GM19438 (cell line): ENCODE measurements around the gene SHH.

ENCODE experiments used
- ATAC-seq: cut with Tn5 transposase; IDR thresholded peaks from one replicate; pipeline ENCODE4 v1.9.1; 2021; ENCODE audit warnings: low read depth; ENCODE audit not compliant: unreplicated experiment

SHH gene

DNA sequence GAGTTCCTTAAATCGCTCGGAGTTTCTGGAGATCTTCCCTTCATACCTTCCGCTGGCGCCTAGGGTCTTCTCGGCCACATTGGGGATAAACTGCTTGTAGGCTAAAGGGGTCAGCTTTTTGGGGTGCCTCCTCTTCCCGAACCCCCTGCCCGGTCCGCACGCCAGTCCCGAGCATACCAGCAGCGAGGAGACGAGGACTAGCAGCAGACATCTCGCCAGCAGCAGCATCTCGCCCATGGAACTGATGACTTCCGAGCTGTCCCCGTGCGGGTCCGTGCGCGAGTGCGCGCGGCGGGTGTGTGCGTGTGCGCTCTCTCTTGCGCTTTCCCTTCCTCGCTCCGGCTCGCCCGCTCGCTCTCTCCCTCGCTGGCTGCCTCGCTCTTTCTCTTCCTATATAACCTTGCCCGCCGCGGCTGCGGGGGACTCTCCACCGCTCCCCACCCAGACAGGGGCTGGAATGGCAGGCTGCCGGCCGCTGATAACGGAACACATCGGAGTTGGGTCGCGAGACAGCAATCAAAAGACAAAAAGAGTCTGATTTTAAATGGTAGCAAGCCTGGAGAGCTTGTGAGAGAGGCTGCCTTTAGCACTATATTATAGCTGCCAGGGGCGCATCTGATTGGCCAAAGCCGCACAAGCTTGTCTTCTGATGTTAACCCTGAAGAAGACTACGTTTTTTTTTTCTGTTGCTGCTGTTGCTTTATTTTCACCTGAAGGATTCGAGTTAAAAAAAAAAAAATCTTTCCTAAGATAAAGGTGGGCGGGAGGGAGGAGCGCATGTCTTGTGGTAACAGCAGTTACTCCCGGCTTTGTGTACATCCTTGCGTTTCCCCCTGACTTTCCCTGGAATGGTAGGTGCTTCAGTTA lies at the start of gene SHH:
SHH (minus strand) TSS at position 569 of the 867 bp plus-strand sequence; CDS start at position 228, 341 bp downstream.
- no peak for ATAC-seq

DNA sequence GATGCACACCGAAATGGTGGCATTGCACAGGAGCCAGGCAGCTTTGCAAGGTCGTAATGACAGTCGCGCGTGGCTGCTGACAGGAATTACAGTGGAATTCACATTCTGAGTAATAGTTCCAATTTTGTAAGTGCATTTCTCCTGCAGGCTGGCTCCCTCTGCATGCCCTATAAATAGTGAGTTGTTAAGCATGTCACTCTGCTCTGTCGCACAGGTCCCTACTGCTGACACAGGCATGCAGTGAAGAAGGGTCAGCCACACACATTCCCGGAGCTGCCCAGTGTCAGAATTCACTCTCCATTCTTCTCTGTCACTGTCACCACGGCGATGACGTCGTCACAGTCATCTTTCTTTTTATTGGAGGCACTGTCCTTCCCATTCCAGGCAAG lies 49.2 kb upstream of the SHH start:
- ATAC-seq: no peak

- ATAC-seq: no peak
Measured at GRCh38 chr7:155860840-155861479, 48.7 kb upstream of the SHH start.

- ATAC-seq: no peak
Measured at GRCh38 chr7:155860461-155860839, 48.2 kb upstream of the SHH start.

- no peak for ATAC-seq
Measured at GRCh38 chr7:155858521-155859061, 46.3 kb upstream of the SHH start.

GRCh38 chr7:155857141-155857540 lies 44.9 kb upstream of the SHH start:
- no peak for ATAC-seq

GRCh38 chr7:155856656-155857055 lies 44.4 kb upstream of the SHH start:
- ATAC-seq: no peak

- ATAC-seq: no peak
Measured at GRCh38 chr7:155852426-155853301, 40.4 kb upstream of the SHH start.

DNA sequence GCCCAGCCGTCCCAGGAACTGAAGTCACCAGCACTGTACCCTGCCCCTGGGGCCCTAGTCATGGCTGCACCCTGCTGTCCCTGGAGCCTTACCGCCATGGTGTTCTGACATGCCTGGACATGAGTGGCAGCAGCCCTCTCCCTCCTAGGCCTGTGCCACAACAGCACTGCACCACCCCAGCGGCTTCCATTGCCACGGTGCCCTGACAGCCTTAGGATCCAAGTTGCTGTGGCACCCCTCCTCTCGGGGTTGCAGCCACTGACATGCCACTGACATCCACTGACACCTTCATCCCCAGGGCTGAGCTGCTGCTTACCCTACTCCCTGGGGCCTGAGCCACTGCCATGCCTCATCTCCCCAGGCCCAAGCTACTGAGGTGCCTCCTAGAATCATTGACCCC lies 39.6 kb upstream of the SHH start:
- no peak for ATAC-seq

- ATAC-seq: no peak
Measured at GRCh38 chr7:155850766-155851678, 38.8 kb upstream of the SHH start.

GRCh38 chr7:155850001-155850436 lies 37.8 kb upstream of the SHH start:
- no peak for ATAC-seq

GRCh38 chr7:155848691-155849669 lies 36.7 kb upstream of the SHH start:
- no peak for ATAC-seq

- no peak for ATAC-seq
Measured at GRCh38 chr7:155847821-155848435, 35.7 kb upstream of the SHH start.

GRCh38 chr7:155846936-155847335 lies 34.7 kb upstream of the SHH start:
- ATAC-seq: no peak

DNA sequence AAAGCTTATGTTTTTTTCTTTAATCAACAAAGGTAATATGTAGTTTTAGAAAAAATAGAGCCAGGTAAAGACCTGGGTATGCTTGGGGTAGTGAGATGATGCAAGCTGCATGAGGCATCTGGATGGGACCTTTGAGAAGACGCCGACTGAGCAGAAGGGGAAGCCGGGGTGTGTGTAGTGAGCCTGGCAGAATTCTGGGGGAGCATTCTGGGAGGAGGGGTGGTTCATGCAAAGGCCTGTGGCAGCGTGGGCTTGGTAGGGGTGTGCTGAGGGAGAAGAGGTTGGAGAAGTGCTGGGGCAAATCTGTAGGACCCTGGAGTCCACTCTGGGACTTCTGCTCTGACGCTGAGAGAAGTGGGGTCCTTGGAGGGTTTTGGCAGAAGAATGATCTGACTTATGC lies 33.9 kb upstream of the SHH start:
- no peak for ATAC-seq

- ATAC-seq: no peak
Measured at GRCh38 chr7:155845226-155845625, 33.0 kb upstream of the SHH start.

GRCh38 chr7:155844526-155844925 lies 32.3 kb upstream of the SHH start:
- no peak for ATAC-seq

GRCh38 chr7:155844019-155844453 lies 31.8 kb upstream of the SHH start:
- no peak for ATAC-seq
